PC-3 (cell line): ENCODE measurements around the gene SYPL1. TPM values are rescaled to one million over a fixed set of nuclear protein-coding genes. Genes with fewer than 3 reads are reported as not detected.
A peak's percentile ranks its signal among the peaks of the same experiment; 100 is the strongest.

ENCODE experiments used
- ATAC-seq: fragments of 200-7000 bp; cut with Tn5 transposase; 2 replicates; pipeline ENCODE4 v1.9.1; 2020; ENCODE audit warnings: mild to moderate bottlenecking, moderate library complexity
- BruUV-seq: library from RNA; stranded (reverse); fragments of 400-500 nt; replicated peaks from 2 replicates; lab custom pipeline; 2021; lab: Mats Ljungman, UMichigan
- CTCF ChIA-PET: fragments of 300-600 bp; sonication (Branson Sonifier 250); formaldehyde crosslinking; loops from one replicate; lab custom pipeline; 2022; ENCODE audit warnings: antibody characterized with exemption; lab: Charles Lee
- POLR2A ChIA-PET: fragments of 300-600 bp; sonication (Branson Sonifier 250); formaldehyde crosslinking; loops from one replicate; lab custom pipeline; 2022; ENCODE audit warnings: antibody characterized with exemption; ENCODE audit not compliant: unreplicated experiment; lab: Charles Lee
- DNase-seq: peaks from one replicate; pipeline ENCODE4 v3.0.0-alpha.2; 2015
- H2AFZ ChIP-seq: fragments of 300-600 bp; sonication (generic); 2 replicates; pipeline ENCODE4 v1.6.0; 2016; ENCODE audit warnings: antibody characterized with exemption, low read length
- H3F3A ChIP-seq: fragments of 300-600 bp; sonication (generic); one replicate; pipeline ENCODE4 v1.6.0; 2017; ENCODE audit warnings: antibody characterized with exemption, low read length, control low read depth, mild to moderate bottlenecking; ENCODE audit not compliant: unreplicated experiment
- H3K27ac ChIP-seq: fragments of 300-600 bp; sonication (generic); 2 replicates; pipeline ENCODE4 v1.5.1; 2016; ENCODE audit warnings: mild to moderate bottlenecking, low read length
- H3K27me3 ChIP-seq: fragments of 300-600 bp; sonication (generic); 2 replicates; pipeline ENCODE4 v1.6.1; 2016; ENCODE audit warnings: low read length, mixed read lengths
- H3K36me3 ChIP-seq: fragments of 300-600 bp; sonication (generic); 2 replicates; pipeline ENCODE4 v1.6.1; 2016; ENCODE audit warnings: low read depth, mixed run types, low read length, mixed read lengths
- H3K4me1 ChIP-seq: fragments of 300-600 bp; sonication (generic); 2 replicates; pipeline ENCODE4 v1.5.1; 2016; ENCODE audit warnings: low read length; ENCODE audit not compliant: insufficient read depth
- H3K4me2 ChIP-seq: fragments of 300-600 bp; sonication (generic); 2 replicates; pipeline ENCODE4 v1.6.0; 2016; ENCODE audit warnings: low read length
- H3K4me3 ChIP-seq: fragments of 300-600 bp; sonication (generic); 2 replicates; pipeline ENCODE4 v1.5.1; 2016; ENCODE audit warnings: mild to moderate bottlenecking, low read length, mixed read lengths
- H3K79me2 ChIP-seq: fragments of 300-600 bp; sonication (generic); 2 replicates; pipeline ENCODE4 v1.6.1; 2017; ENCODE audit warnings: low read length, mixed read lengths
- H3K9ac ChIP-seq: fragments of 300-600 bp; sonication (generic); 2 replicates; pipeline ENCODE4 v1.6.0; 2016; ENCODE audit warnings: mild to moderate bottlenecking, low read length
- H3K9me2 ChIP-seq: fragments of 300-600 bp; sonication (generic); replicated peaks from 2 replicates; pipeline ENCODE4 v1.6.1; 2016; ENCODE audit warnings: mixed run types, low read length, mixed read lengths
- H3K9me3 ChIP-seq: fragments of 300-600 bp; sonication (generic); 2 replicates; pipeline ENCODE4 v1.6.1; 2016; ENCODE audit warnings: low read length, mixed read lengths
- H4K20me1 ChIP-seq: fragments of 300-600 bp; sonication (generic); 2 replicates; pipeline ENCODE4 v1.6.1; 2016; ENCODE audit warnings: low read length, mixed read lengths
- CTCF ChIP-seq: fragments of 300-600 bp; sonication (generic); conservative IDR thresholded peaks from 2 replicates; pipeline ENCODE4 v1.5.1; 2017; ENCODE audit warnings: antibody characterized with exemption, low read depth, mild to moderate bottlenecking, low read length
- EZH2 ChIP-seq: fragments of 300-600 bp; sonication (generic); IDR thresholded peaks from one replicate; pipeline ENCODE4 v1.6.1; 2017; ENCODE audit warnings: antibody characterized with exemption, mild to moderate bottlenecking, low read length; ENCODE audit not compliant: unreplicated experiment
- EZH2phosphoT487 ChIP-seq: fragments of 300-600 bp; sonication (generic); IDR thresholded peaks from 2 replicates; pipeline ENCODE4 v1.6.1; 2018; ENCODE audit warnings: mild to moderate bottlenecking, antibody characterized with exemption, low read length, borderline replicate concordance
- intact Hi-C: fragments of 100-400 bp; cut with micrococcal nuclease; formaldehyde crosslinking; loops from 2 replicates; pipeline ENCODE4 v1.9.0; 2023
- total RNA-seq: library from RNA; depleted of rRNA; stranded (reverse); fragments of >200 nt; gene quantifications from 2 replicates; pipeline ENCODE4 v1.2.3, GENCODE V29; 2014

Gene SYPL1
- total RNA-seq, 1 experiment from 2014 or later, result 45.9 TPM

DNA sequence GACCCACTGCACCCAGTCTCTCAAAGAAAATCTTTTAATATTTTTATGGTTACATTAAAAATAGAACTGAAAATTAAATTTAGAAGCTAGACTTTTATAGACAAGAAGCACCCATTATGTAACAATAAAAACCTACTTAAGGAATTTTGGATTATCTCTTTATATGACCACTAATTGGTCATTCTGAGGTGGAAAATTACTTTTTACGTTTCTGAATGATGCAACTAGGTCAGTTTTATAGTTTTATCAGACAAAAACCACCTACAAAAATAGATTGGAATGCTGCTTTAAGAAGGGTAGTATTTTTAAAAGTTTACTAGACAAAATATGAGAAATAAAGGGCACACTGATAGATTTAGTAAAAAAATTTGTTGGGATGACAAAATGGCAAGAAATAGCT, 16.5 kb downstream of the SYPL1 start:
- Histone ChIP-seq H3K79me2 (peaks cover 26% of the 10 kb centered on the region), H3K36me3 (peaks cover 50% of the 10 kb centered on the region), H3K27ac (no peak overlapping the region), H4K20me1 (peaks cover 10% of the 10 kb centered on the region), H3K9me2 (no peaks in the 10 kb centered on the region), H3K4me3 (no peak overlapping the region), H3K9me3 (no peaks in the 10 kb centered on the region), H3K9ac (no peak overlapping the region), H3F3A (no peaks in the 10 kb centered on the region), H3K27me3 (no peaks in the 10 kb centered on the region), H3K4me1 (0 out of 2 replicates have a peak, but pooled peaks cover 4% of the 10 kb centered on the region), H2AFZ (no peak overlapping the region), H3K4me2 (no peak overlapping the region)
- TF ChIP-seq CTCF (no peak), EZH2 (no peak), EZH2phosphoT487 (no peak)
- no TSS peak for BruUV-seq
- CTCF ChIA-PET, result no interaction called here
- DNase-seq (no peak), ATAC-seq (no peak)
- intact Hi-C loops, result no loop called here
- POLR2A ChIA-PET, result no interaction called here

DNA sequence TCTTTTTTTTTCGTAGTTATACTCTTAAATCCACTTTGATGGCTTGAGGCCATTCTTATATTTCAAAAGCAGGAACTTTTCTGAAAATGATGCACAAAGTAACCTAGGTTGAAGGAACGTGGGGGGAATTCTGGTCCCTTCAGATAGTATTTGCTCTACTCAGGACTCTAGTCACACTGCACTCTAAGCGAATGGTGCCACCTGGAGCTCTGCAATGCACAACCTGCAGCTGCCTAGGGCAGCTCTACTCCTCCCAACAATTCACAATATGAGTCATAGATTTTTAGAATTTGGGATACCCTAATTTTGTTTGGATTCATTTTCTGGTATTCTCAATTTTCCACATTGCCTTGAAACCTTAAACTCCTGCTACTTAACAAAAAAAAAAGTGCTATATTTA, 17.3 kb downstream of the SYPL1 start:
- intact Hi-C loops, result no loop called here
- Histone ChIP-seq H3K4me3 (no peak overlapping the region), H3K79me2 (peaks cover 18% of the 10 kb centered on the region), H3K9me2 (no peaks in the 10 kb centered on the region), H2AFZ (no peak overlapping the region), H3K36me3 (peaks cover 59% of the 10 kb centered on the region), H3K27ac (no peak overlapping the region), H3K9me3 (no peaks in the 10 kb centered on the region), H4K20me1 (0 out of 2 replicates have a peak, but pooled peaks cover 2% of the 10 kb centered on the region), H3K27me3 (no peaks in the 10 kb centered on the region), H3K4me2 (no peak overlapping the region), H3K4me1 (0 out of 2 replicates have a peak, but pooled peaks cover 4% of the 10 kb centered on the region), H3F3A (no peaks in the 10 kb centered on the region), H3K9ac (no peak overlapping the region)
- DNase-seq, result no peak
- ChIA-PET POLR2A (no interaction called here), CTCF (interaction anchor here (0.6 to 1.1 kb wide), 2 partner anchors 30 to 106 kb away, joined by 3 read pairs; no protein-coding TSS in a partner anchor)
- no TSS peak for BruUV-seq
- TF ChIP-seq EZH2 (no peak), CTCF (peak; percentile 46; the same call in 1 of the 2 replicates)
- peak; percentile 83 for ATAC-seq

DNA sequence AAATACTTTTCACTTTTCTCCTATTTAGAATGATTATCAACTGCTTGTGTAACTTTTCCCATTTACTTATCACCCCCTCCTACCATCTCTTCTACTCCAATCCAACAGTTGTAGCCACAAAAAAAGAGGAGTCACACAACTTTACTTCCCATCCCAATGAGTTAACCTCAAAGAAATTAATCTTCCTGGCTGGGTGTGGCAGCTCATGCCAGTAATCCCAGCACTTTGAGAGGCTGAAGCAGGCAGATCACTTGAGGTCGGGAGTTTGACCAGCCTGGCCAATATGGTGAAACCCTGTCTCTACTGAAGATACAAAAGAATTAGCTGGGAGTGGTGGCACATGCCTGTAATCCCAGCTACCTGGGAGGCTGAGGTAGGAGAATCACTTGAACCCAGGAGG, 19.9 kb downstream of the SYPL1 start:
- peaks cover 71% of the 10 kb centered on the region for H3K36me3 ChIP-seq
- ATAC-seq, result no peak

More for the DNA sequence above, 19.9 kb downstream of the SYPL1 start:
- H4K20me1 ChIP-seq, result no peaks in the 10 kb centered on the region
- H2AFZ ChIP-seq, result no peak overlapping the region
- no peak overlapping the region for H3K27ac ChIP-seq
- no peaks in the 10 kb centered on the region for H3K27me3 ChIP-seq
- H3K4me2 ChIP-seq, result no peak overlapping the region
- no peak overlapping the region for H3K4me3 ChIP-seq
- no peak overlapping the region for H3K9ac ChIP-seq
- DNase-seq, result no peak
- no TSS peak for BruUV-seq
- no peaks in the 10 kb centered on the region for H3F3A ChIP-seq
- H3K79me2 ChIP-seq, result no peaks in the 10 kb centered on the region
- intact Hi-C loops, result no loop called here
- ChIA-PET CTCF (interaction anchor here (0.7 kb wide), 1 partner anchor 15 kb away, joined by 7 read pairs; no protein-coding TSS in a partner anchor), POLR2A (no interaction called here)
- H3K9me2 ChIP-seq, result no peaks in the 10 kb centered on the region
- H3K9me3 ChIP-seq, result no peaks in the 10 kb centered on the region
- TF ChIP-seq EZH2 (no peak), CTCF (no peak), EZH2phosphoT487 (no peak)
- no peaks in the 10 kb centered on the region for H3K4me1 ChIP-seq
